Ovary (tissue), 9 donors: Measurements from ENCODE around the gene DNAH5. TPM values are rescaled to one million over a fixed set of nuclear protein-coding genes. Genes with fewer than 3 reads are reported as not detected.

Source experiments
- DNase-seq, 5 donors: peaks; one replicate each; pipeline ENCODE4 v3.0.0-alpha.2; 2019 to 2020
- H3K27ac ChIP-seq, 2 donors: fragments of 200-600 bp; one replicate each; pipeline versions ENCODE4 v1.5.1 to v1.8.0; 2019 to 2022
- H3K27me3 ChIP-seq: fragments of 200-600 bp; one replicate; pipeline ENCODE4 v1.8.0; 2022
- H3K36me3 ChIP-seq: fragments of 200-600 bp; sonication (generic); one replicate; pipeline ENCODE4 v1.5.1; 2019
- H3K4me1 ChIP-seq: one replicate; pipeline ENCODE4 v1.8.1; 2013; ENCODE audit warnings: mild to moderate bottlenecking, moderate library complexity; ENCODE audit not compliant: insufficient read depth
- H3K4me3 ChIP-seq: fragments of 200-600 bp; sonication (generic); one replicate; pipeline ENCODE4 v1.5.1; 2017
- H3K9me3 ChIP-seq, 2 donors: fragments of 200-600 bp in 1 of 2; sonication (generic) in 1 of 2; one replicate each; pipeline versions ENCODE4 v1.5.1 to v1.8.1; 2013 to 2019; ENCODE audit warnings: mild to moderate bottlenecking in 1 of 2, moderate library complexity in 1 of 2
- CTCF ChIP-seq, 3 donors: fragments of 450-650 bp in 2 of 3; fragments of 200-600 bp in 1 of 3; IDR thresholded peaks; one replicate each; pipeline versions ENCODE4 v1.5.1 to v1.8.0; 2016 to 2022; ENCODE audit warnings: antibody characterized with exemption in 3 of 3, mild to moderate bottlenecking in 1 of 3
- EP300 ChIP-seq: sonication (generic); formaldehyde crosslinking; IDR thresholded peaks from one replicate; pipeline ENCODE4 v1.6.1; 2017; ENCODE audit warnings: antibody characterized with exemption
- POLR2A ChIP-seq: fragments of 450-650 bp; IDR thresholded peaks from one replicate; pipeline ENCODE4 v1.6.1; 2017; ENCODE audit warnings: antibody characterized with exemption, mild to moderate bottlenecking, moderate library complexity
- WGBS, 3 donors: extraction: QIAGEN DNeasy Blood & Tissue Kit in 1 of 3; methylation state at CpG; one replicate each; pipeline versions ENCODE4 v1.1.5 to v1.1.7; 2013 to 2017; 5-methylcytosine and 5-hydroxymethylcytosine counted together
- intact Hi-C, 4 donors: fragments of 100-400 bp; cut with DNase I; formaldehyde crosslinking; loops; one replicate each; pipeline versions ENCODE4 v1.11.0 to v1.15.1; 2022 to 2023
- polyA plus RNA-seq, 2 donors: library from polyadenylated mRNA; stranded (reverse); fragments of 200-250 nt in 1 of 2; fragments of 350-450 nt in 1 of 2; fragmentation: Illumina TruSeq in 1 of 2; extraction: RNeasy Lipid Tissue Mini Kit (QIAGEN cat#74804) in 1 of 2; gene quantifications; one replicate each; pipeline ENCODE4 v1.2.3, GENCODE V29; 2013 to 2014
- total RNA-seq, 7 donors: library from RNA; depleted of rRNA in 2 of 7; stranded (reverse); fragments of >200 nt in 2 of 7; fragmentation: NEBNext Ultra II Directional in 3 of 7; extraction: Animal tissue kit (Norgen Biotek cat#: 25700) in 3 of 7; gene quantifications; one replicate each; pipeline versions ENCODE4 v1.1.0 to v1.2.4, GENCODE V29; 2016 to 2023
- donor health status: DM: no; HTN: no; CAD: no; lungs with moderate emphysema.
- donor health status: DM: no; HTN: no; CAD: no.
- donor health status: Bipolar disorder and iron deficiency.
- donor health status: DM: yes; HTN: yes; CAD: no.
- donor health status: DM: no; HTN: no; CAD: no.
- donor health status: DM: yes; HTN: yes; CAD: no.

DNAH5 gene
- total and polyA plus RNA-seq, 9 donors: 0.01 to 9.8 (median 0.40) TPM

GRCh38 chr5:13976867-13977830 is 32.7 kb upstream of the DNAH5 start:
- TF ChIP-seq CTCF (IDR thresholded peaks at IDR 0.05) (no peak), POLR2A (no peak), EP300 (no peak)
- DNase-seq: no peak
- 56 to 57% (median 56%) methylated on average over 11 of the region's 11 CpGs for WGBS, 3 donors
- Histone ChIP-seq H3K9me3 (no peaks in the 10 kb centered on the region), H3K27me3 (no peaks in the 10 kb centered on the region), H3K27ac (no peak overlapping the region), H3K4me3 (no peak overlapping the region), H3K4me1 (no peaks in the 10 kb centered on the region), H3K36me3 (no peaks in the 10 kb centered on the region)
- intact Hi-C loops: no loop called here

DNA sequence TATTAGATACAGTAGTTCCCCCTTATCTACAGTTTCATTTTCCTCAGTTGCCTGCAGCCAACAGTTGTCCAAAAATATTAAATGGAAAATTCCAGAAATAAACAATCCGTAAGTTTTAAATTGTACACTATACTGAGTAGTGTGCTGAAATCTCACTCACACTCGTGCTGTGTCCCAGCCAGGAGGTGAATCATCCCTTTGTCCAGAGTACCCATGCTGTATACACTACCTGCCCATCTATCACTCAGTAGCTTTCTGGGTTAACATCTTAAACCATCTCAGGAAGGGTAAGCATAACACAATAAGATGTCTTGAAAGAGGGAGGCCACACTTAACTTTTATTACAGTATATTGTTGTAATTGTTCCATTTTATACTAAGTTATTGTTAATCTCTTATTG is 31.7 kb upstream of the DNAH5 start:
- WGBS, 3 donors: 11 to 31% (median 20%) methylated on average over 2 of the region's 2 CpGs
- Histone ChIP-seq H3K27ac (no peak overlapping the region), H3K4me1 (no peaks in the 10 kb centered on the region), H3K4me3 (no peak overlapping the region), H3K9me3 (no peaks in the 10 kb centered on the region), H3K27me3 (no peaks in the 10 kb centered on the region), H3K36me3 (no peaks in the 10 kb centered on the region)
- intact Hi-C loops: no loop called here
- DNase-seq: no peak
- no peak for TF ChIP-seq POLR2A
- TF ChIP-seq CTCF (IDR thresholded peaks at IDR 0.05): no peak
- no peak for TF ChIP-seq EP300

DNA sequence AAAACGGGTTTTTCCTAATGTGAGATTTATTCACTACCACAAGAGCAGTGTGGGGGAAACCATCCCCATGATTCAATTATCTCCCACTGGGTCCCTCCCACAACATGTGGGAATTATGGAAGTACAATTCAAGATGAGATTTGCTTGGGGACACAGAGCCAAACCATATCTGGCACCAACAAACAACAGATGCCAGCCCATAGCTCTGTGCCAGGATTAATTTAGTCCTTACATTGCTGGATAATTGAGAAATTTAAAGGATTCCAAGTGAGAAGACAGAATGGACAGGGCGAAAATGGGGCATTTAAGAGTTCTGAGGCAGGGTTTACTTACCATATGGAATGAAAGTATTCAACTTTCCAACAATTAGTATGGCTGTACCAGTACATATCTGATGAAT is 30.8 kb upstream of the DNAH5 start:
- intact Hi-C loops: no loop called here
- no peak for TF ChIP-seq POLR2A
- no peak for TF ChIP-seq EP300
- TF ChIP-seq CTCF (IDR thresholded peaks at IDR 0.05): no peak
- 67 to 76% (median 70%) methylated on average over 2 of the region's 2 CpGs for WGBS, 3 donors
- H3K27ac ChIP-seq: no peak overlapping the region
- no peaks in the 10 kb centered on the region for H3K4me1 ChIP-seq
- H3K27me3 ChIP-seq: no peaks in the 10 kb centered on the region
- no peaks in the 10 kb centered on the region for H3K36me3 ChIP-seq
- H3K4me3 ChIP-seq: no peak overlapping the region
- no peaks in the 10 kb centered on the region for H3K9me3 ChIP-seq
- no peak for DNase-seq

DNA sequence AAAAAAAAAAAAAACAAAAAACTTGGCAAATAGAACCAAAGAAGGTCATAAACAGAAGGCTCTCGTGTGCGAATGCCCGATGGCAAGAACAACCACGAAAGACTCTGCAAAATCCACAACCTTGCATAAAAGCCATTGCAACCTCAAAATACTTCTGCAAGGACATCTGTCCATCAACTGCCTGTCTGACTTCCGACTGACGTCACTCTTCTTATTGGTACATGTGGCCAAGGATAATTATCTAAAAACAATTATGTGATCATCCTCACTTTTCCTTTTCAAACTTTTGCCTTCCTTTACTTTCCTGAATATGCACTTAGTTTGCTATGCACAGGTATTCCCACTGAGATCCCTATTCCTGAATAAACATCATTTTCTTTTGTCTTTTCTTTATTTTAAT is 29.2 kb upstream of the DNAH5 start:
- H3K36me3 ChIP-seq: no peaks in the 10 kb centered on the region
- H3K9me3 ChIP-seq: no peaks in the 10 kb centered on the region
- H3K4me3 ChIP-seq: no peak overlapping the region
- WGBS, 3 donors: 85 to 90% (median 88%) methylated on average over 6 of the region's 6 CpGs
- no peak overlapping the region for H3K27ac ChIP-seq
- TF ChIP-seq POLR2A: no peak
- TF ChIP-seq CTCF (IDR thresholded peaks at IDR 0.05): no peak
- TF ChIP-seq EP300: no peak
- intact Hi-C loops: no loop called here
- DNase-seq: no peak
- no peaks in the 10 kb centered on the region for H3K4me1 ChIP-seq
- no peaks in the 10 kb centered on the region for H3K27me3 ChIP-seq
